Neuronal stem cell (in vitro differentiated cells): Measurements from ENCODE around the gene CAMK2A.
A peak's percentile ranks its signal among the peaks of the same experiment; 100 is the strongest.

ENCODE experiments used
- DNase-seq: peaks from one replicate; pipeline ENCODE4 v3.0.0-alpha.2; 2013; ENCODE audit warnings: low spot score
- H2AFZ ChIP-seq: one replicate; pipeline ENCODE4 v1.6.1; 2013; ENCODE audit warnings: mild to moderate bottlenecking, low read length, inconsistent platforms
- H2AK5ac ChIP-seq: 2 replicates; pipeline ENCODE4 v1.6.1; 2013; ENCODE audit warnings: low read depth, mild to moderate bottlenecking, inconsistent platforms, low read length, moderate library complexity, mixed read lengths
- H2BK120ac ChIP-seq: 2 replicates; pipeline ENCODE4 v1.6.1; 2013; ENCODE audit warnings: low read depth, mild to moderate bottlenecking, inconsistent platforms, low read length, moderate library complexity, mixed read lengths
- H2BK12ac ChIP-seq: one replicate; pipeline ENCODE4 v1.6.1; 2013; ENCODE audit warnings: low read length, inconsistent platforms
- H2BK15ac ChIP-seq: 2 replicates; pipeline ENCODE4 v1.6.1; 2013; ENCODE audit warnings: mild to moderate bottlenecking, low read length, inconsistent platforms, mixed read lengths
- H2BK5ac ChIP-seq: one replicate; pipeline ENCODE4 v1.6.1; 2013; ENCODE audit warnings: inconsistent platforms, mild to moderate bottlenecking, low read length, moderate library complexity
- H3K14ac ChIP-seq: one replicate; pipeline ENCODE4 v1.6.1; 2013; ENCODE audit warnings: low read length, inconsistent platforms
- H3K18ac ChIP-seq: 2 replicates; pipeline ENCODE4 v1.6.1; 2013; ENCODE audit warnings: low read length, inconsistent platforms
- H3K23ac ChIP-seq: 2 replicates; pipeline ENCODE4 v1.6.1; 2013; ENCODE audit warnings: low read depth, mild to moderate bottlenecking, mixed read lengths, low read length, inconsistent platforms; ENCODE audit not compliant: poor library complexity
- H3K27ac ChIP-seq: replicated peaks from 3 replicates; pipeline ENCODE4 v1.5.1; 2013; ENCODE audit warnings: low read length, inconsistent platforms
- H3K27me3 ChIP-seq, 3 experiments: 2 replicates each; pipeline ENCODE4 v1.6.1; 2013; ENCODE audit warnings: low read length in 3 of 3, mild to moderate bottlenecking in 2 of 3, inconsistent platforms in 1 of 3, low read depth in 1 of 3, mixed read lengths in 1 of 3, moderate library complexity in 1 of 3; ENCODE audit not compliant: control insufficient read depth in 3 of 3, insufficient read depth in 3 of 3
- H3K36me3 ChIP-seq, 2 donors: replicated peaks in 1 of 2; 2 replicates each; pipeline ENCODE4 v1.6.1; 2013; ENCODE audit warnings: low read length in 2 of 2; ENCODE audit not compliant: control insufficient read depth in 2 of 2, insufficient read depth in 2 of 2
- H3K4ac ChIP-seq: 2 replicates; pipeline ENCODE4 v1.6.1; 2013; ENCODE audit warnings: inconsistent platforms, mild to moderate bottlenecking, low read length, moderate library complexity
- H3K4me1 ChIP-seq, 2 donors: 1 replicate in 1 of 2; 2 replicates in 1 of 2; pipeline ENCODE4 v1.6.1; 2013; ENCODE audit warnings: low read length in 2 of 2, low read depth in 1 of 2; ENCODE audit not compliant: control insufficient read depth in 2 of 2, insufficient read depth in 1 of 2
- H3K4me2 ChIP-seq: one replicate; pipeline ENCODE4 v1.6.1; 2013; ENCODE audit warnings: mild to moderate bottlenecking, low read length, inconsistent platforms; ENCODE audit not compliant: insufficient read depth, poor library complexity, severe bottlenecking
- H3K4me3 ChIP-seq, 2 donors: 2 replicates each; pipeline ENCODE4 v1.5.1; 2013; ENCODE audit warnings: low read length in 2 of 2, mild to moderate bottlenecking in 2 of 2, inconsistent platforms in 1 of 2, moderate library complexity in 1 of 2
- H3K79me1 ChIP-seq: one replicate; pipeline ENCODE4 v1.6.1; 2013; ENCODE audit warnings: low read depth, mild to moderate bottlenecking, inconsistent platforms, low read length, moderate library complexity
- H3K9ac ChIP-seq: one replicate; pipeline ENCODE4 v1.6.1; 2013; ENCODE audit warnings: mild to moderate bottlenecking, low read depth, low read length, inconsistent platforms; ENCODE audit not compliant: poor library complexity
- H3K9me3 ChIP-seq, 2 donors: replicated peaks in 1 of 2; 2 replicates each; pipeline versions ENCODE3 to v1.6.1; 2013; ENCODE audit warnings: low read length in 2 of 2, mild to moderate bottlenecking in 2 of 2, inconsistent platforms in 1 of 2, low read depth in 1 of 2, mixed read lengths in 1 of 2, moderate library complexity in 1 of 2; ENCODE audit not compliant: control insufficient read depth in 2 of 2, insufficient read depth in 1 of 2
- H4K8ac ChIP-seq: one replicate; pipeline ENCODE4 v1.6.1; 2013; ENCODE audit warnings: low read depth, mild to moderate bottlenecking, inconsistent platforms, low read length, moderate library complexity
- H4K91ac ChIP-seq: one replicate; pipeline ENCODE4 v1.6.1; 2013; ENCODE audit warnings: low read length, low read depth, mild to moderate bottlenecking, inconsistent platforms; ENCODE audit not compliant: poor library complexity
- WGBS, 2 donors: extraction: QIAGEN DNeasy Blood & Tissue Kit; methylation state at CpG; one replicate each; pipeline ENCODE4 v1.1.7; 2013; ENCODE audit warnings: missing lambda C conversion rate in 2 of 2, mixed read lengths in 1 of 2; ENCODE audit not compliant: insufficient read length in 2 of 2, insufficient replicate concordance in 1 of 2; ENCODE audit errors: extremely low coverage in 2 of 2; 5-methylcytosine and 5-hydroxymethylcytosine counted together

Gene CAMK2A

DNA sequence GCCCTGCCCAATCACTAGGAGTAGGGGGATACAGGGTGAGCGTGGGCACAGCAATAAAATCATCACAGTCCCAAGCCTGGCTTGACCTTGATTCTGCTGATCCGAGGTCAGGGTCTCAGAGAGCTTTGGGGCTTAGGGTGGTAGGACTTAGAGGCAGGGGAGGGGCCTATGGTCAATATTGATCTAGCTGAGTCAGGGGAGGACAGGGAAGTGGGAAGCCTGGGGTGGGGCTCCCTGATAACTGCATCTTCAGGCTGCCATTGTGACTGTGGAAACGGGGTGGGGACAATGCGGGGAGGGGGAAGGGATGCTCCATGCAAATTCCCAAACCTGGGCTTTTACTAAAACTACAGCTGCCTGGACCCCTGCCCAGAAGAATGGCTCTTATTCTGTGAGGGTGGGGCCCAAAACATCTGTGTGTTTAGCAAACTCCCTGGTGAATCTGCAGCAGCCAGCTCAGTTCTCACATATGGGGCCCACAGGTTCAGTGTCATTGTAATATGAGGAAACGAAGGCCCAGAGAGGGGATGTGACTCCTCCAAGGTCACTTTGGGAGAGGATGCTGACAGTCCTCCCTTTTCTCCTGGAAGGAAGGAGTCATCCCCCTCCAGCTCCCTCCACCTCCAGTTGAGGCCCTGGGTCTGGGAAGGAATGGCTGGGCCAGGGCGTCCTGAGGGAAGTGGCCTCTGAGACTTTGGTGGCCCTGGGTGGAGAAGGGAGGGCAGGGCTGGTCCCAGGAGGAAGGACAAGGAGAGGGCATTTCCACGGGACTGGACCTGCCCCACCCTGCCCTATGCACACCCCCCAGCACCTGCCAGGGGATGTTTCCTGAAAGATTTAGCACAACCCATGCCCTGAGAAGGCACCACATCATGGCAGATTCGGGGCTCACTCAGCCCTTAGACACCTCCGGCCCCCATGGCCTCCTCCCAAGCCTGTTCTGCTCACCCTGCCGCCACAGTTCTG, 73.3 kb downstream of the CAMK2A start:
- peaks cover 0 to 6% of the 10 kb centered on the region in 2 donors for H3K4me1 ChIP-seq
- peaks cover 0 to 13% (median 0%) of the 10 kb centered on the region in 3 experiments for H3K27me3 ChIP-seq
- H4K8ac ChIP-seq = no peak overlapping the region
- no CpG with 5 or more reads among the region's 10 CpGs for WGBS, 2 donors
- H3K4ac ChIP-seq = no peak overlapping the region
- H3K79me1 ChIP-seq = no peaks in the 10 kb centered on the region
- H2BK5ac ChIP-seq = no peak overlapping the region
- H3K4me2 ChIP-seq = no peak overlapping the region
- H3K36me3 ChIP-seq = no peaks in the 10 kb centered on the region
- DNase-seq = no peak
- no peak overlapping the region for H2BK12ac ChIP-seq
- H2BK120ac ChIP-seq = no peak overlapping the region
- no peak overlapping the region for H3K9ac ChIP-seq
- no peaks in the 10 kb centered on the region for H3K9me3 ChIP-seq
- H2BK15ac ChIP-seq = peak overlapping the region; percentile 58
- peak overlapping the region; percentile 27 for H2AK5ac ChIP-seq
- H4K91ac ChIP-seq = no peak overlapping the region
- no peak overlapping the region for H3K23ac ChIP-seq
- H2AFZ ChIP-seq = no peak overlapping the region
- no peak overlapping the region for H3K27ac ChIP-seq
- no peak overlapping the region for H3K18ac ChIP-seq
- peak overlapping the region; percentile 40 for H3K14ac ChIP-seq
- no peak overlapping the region for H3K4me3 ChIP-seq

DNA sequence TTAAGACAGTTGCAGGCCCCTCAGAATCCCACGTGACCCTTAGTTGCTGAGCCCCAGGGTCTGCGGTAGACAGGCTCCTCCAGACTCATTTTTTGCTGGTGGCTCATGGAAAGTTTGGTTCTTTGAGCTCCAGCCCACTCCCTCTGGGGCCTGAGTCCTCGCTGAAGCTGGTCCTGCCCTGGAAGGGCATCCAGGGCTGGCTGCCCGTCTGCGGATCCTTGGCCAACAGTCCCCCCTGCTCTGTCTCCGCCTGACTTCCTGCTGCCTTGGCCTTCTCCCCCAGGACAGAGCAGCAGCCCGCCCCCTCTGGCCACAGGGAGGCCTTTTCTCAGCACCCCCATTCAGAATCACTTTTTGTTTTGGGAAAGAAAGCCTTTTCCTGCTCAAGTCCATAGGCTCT, 75.3 kb downstream of the CAMK2A start:
- Histone ChIP-seq H4K91ac (no peak overlapping the region), H3K4ac (no peak overlapping the region), H3K27ac (no peak overlapping the region), H3K4me2 (no peak overlapping the region), H2BK120ac (no peak overlapping the region), H3K9ac (no peak overlapping the region), H2BK12ac (no peak overlapping the region), H2AFZ (no peak overlapping the region), H3K9me3 (no peaks in the 10 kb centered on the region), H3K4me1 (peaks cover 6 to 7% of the 10 kb centered on the region in 2 donors), H4K8ac (no peak overlapping the region), H3K36me3 (no peaks in the 10 kb centered on the region), H3K23ac (no peak overlapping the region), H2BK15ac (no peak overlapping the region), H3K27me3 (peaks cover 0 to 22% (median 0%) of the 10 kb centered on the region in 3 experiments), H2BK5ac (no peak overlapping the region), H2AK5ac (no peak overlapping the region), H3K14ac (no peak overlapping the region), H3K18ac (no peak overlapping the region), H3K79me1 (no peaks in the 10 kb centered on the region), H3K4me3 (no peak overlapping the region)
- no CpG with 5 or more reads among the region's 7 CpGs for WGBS, 2 donors
- no peak for DNase-seq

DNA sequence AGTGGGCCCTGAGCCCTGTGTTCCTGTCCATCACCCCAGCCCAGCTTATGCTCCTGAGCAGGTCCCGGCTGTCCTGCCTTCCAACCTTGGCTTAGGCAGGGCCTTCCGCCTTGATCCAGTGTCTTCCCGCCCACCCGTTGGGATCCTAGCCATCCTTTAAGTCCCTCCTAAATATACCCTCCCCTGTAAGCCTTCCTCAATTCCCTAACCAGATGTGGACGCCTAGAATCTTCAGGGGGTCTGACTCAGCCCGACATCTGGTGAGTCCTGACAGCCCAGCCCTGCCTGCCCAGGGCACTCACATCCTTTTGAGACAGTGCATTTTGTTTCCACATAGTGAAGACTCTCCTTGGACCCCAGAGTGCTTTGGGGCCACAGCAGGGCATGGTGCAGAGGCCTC, 76.0 kb downstream of the CAMK2A start:
- Histone ChIP-seq H3K27ac (no peak overlapping the region), H3K4ac (no peak overlapping the region), H3K4me1 (peaks cover 11% of the 10 kb centered on the region in 2 donors), H3K9me3 (no peaks in the 10 kb centered on the region), H3K27me3 (peaks cover 0 to 29% (median 0%) of the 10 kb centered on the region in 3 experiments), H2BK12ac (no peak overlapping the region), H3K9ac (no peak overlapping the region), H2BK15ac (no peak overlapping the region), H3K14ac (no peak overlapping the region), H3K18ac (no peak overlapping the region), H3K23ac (no peak overlapping the region), H3K79me1 (no peaks in the 10 kb centered on the region), H4K8ac (no peak overlapping the region), H3K36me3 (no peaks in the 10 kb centered on the region), H3K4me2 (no peak overlapping the region), H3K4me3 (no peak overlapping the region), H2AK5ac (no peak overlapping the region), H2AFZ (no peak overlapping the region), H2BK5ac (no peak overlapping the region), H4K91ac (no peak overlapping the region), H2BK120ac (no peak overlapping the region)
- DNase-seq = no peak
- no CpG with 5 or more reads among the region's 6 CpGs for WGBS, 2 donors
